HCT116 (cell line): ENCODE results near the gene POFUT2. TPM values are rescaled to one million over a fixed set of nuclear protein-coding genes. Genes with fewer than 3 reads are reported as not detected.

Experiments
- ATAC-seq: fragments of 200-7000 bp; cut with Tn5 transposase; 2 replicates; pipeline ENCODE4 v1.9.1; 2020; ENCODE audit warnings: mild to moderate bottlenecking, moderate library complexity
- BruUV-seq: library from RNA; stranded (reverse); fragments of 400-500 nt; replicated peaks from 2 replicates; lab custom pipeline; 2021; lab: Mats Ljungman, UMichigan
- CTCF ChIA-PET: fragments of 300-600 bp; sonication (Branson Sonifier 250); formaldehyde crosslinking; loops from one replicate; lab custom pipeline; 2021; ENCODE audit warnings: antibody characterized with exemption; lab: Charles Lee
- POLR2A ChIA-PET: fragments of 300-600, 350-600 bp; sonication (Branson Sonifier 250); formaldehyde crosslinking; loops from one replicate; lab custom pipeline; 2021; ENCODE audit warnings: antibody characterized with exemption; lab: Charles Lee
- RAD21 ChIA-PET, 2 experiments: fragments of 300-600 bp; sonication (Branson Sonifier 250); formaldehyde crosslinking; loops; one replicate each; lab custom pipeline; 2023; ENCODE audit warnings: low total read pairs in 2 of 2; ENCODE audit not compliant: uncharacterized antibody in 2 of 2, unreplicated experiment in 2 of 2, low non-redundant PET in 1 of 2; lab: Charles Lee
- DNase-seq: peaks from one replicate; pipeline ENCODE4 v3.0.0-alpha.2; 2010; ENCODE audit warnings: low read depth, low spot score
- H2AFZ ChIP-seq: fragments of 200-600 bp; shearing (Covaris generic), sonication (generic); 2 replicates; pipeline ENCODE4 v1.6.1; 2017; ENCODE audit warnings: low read depth, mixed run types, mixed read lengths, antibody characterized with exemption, low read length; ENCODE audit not compliant: poor library complexity, severe bottlenecking
- H3K27ac ChIP-seq: 2 replicates; pipeline ENCODE4 v1.5.1; 2012; ENCODE audit warnings: low read depth, low read length
- H3K27me3 ChIP-seq: fragments of 200-600 bp; sonication (generic); 2 replicates; pipeline ENCODE4 v1.6.1; 2016; ENCODE audit warnings: mixed run types, low read length, mixed read lengths; ENCODE audit not compliant: insufficient read depth
- H3K36me3 ChIP-seq, 2 experiments: fragments of 200-500 bp in 1 of 2; fragments of 200-600 bp in 1 of 2; sonication (Bioruptor generic) in 1 of 2; sonication (generic) in 1 of 2; 2 replicates each; pipeline versions ENCODE4 v1.5.1 to v1.6.1; 2014 to 2016; ENCODE audit warnings: low read length in 2 of 2, inconsistent platforms in 1 of 2, mixed read lengths in 1 of 2, mixed run types in 1 of 2; ENCODE audit not compliant: insufficient read depth in 2 of 2, control insufficient read depth in 1 of 2
- H3K4me1 ChIP-seq, 2 experiments: fragments of 200-600 bp in 1 of 2; sonication (generic) in 1 of 2; 2 replicates each; pipeline versions ENCODE4 v1.5.1 to v1.6.1; 2012 to 2017; ENCODE audit warnings: low read length in 2 of 2, inconsistent platforms in 1 of 2, mild to moderate bottlenecking in 1 of 2, mixed read lengths in 1 of 2, mixed run types in 1 of 2, moderate library complexity in 1 of 2; ENCODE audit not compliant: insufficient read depth in 2 of 2, control insufficient read depth in 1 of 2
- H3K4me2 ChIP-seq: fragments of 200-600 bp; sonication (generic); 2 replicates; pipeline ENCODE4 v1.6.1; 2017; ENCODE audit warnings: mixed run types, low read length, mixed read lengths
- H3K4me3 ChIP-seq, 2 experiments: fragments of 200-600 bp in 1 of 2; sonication (generic) in 1 of 2; replicated peaks in 1 of 2; 2 replicates each; pipeline ENCODE4 v1.5.1; 2011 to 2016; ENCODE audit warnings: low read length in 2 of 2, control low read depth in 1 of 2, low read depth in 1 of 2, mild to moderate bottlenecking in 1 of 2, mixed read lengths in 1 of 2, mixed run types in 1 of 2
- H3K79me2 ChIP-seq: fragments of 200-600 bp; sonication (generic); 2 replicates; pipeline ENCODE4 v1.6.1; 2017; ENCODE audit warnings: mild to moderate bottlenecking, mixed run types, low read length, moderate library complexity, mixed read lengths; ENCODE audit not compliant: insufficient read depth
- H3K9ac ChIP-seq: fragments of 200-600 bp; sonication (generic); 2 replicates; pipeline ENCODE4 v1.6.1; 2016; ENCODE audit warnings: low read length, mixed read lengths
- H3K9me2 ChIP-seq: fragments of 200-600 bp; sonication (generic), shearing (Covaris generic); 2 replicates; pipeline ENCODE4 v1.6.1; 2017; ENCODE audit warnings: mixed run types, mild to moderate bottlenecking, moderate library complexity; ENCODE audit not compliant: insufficient read depth
- H3K9me3 ChIP-seq, 2 experiments: fragments of 200-500 bp in 1 of 2; fragments of 200-600 bp in 1 of 2; sonication (Bioruptor generic) in 1 of 2; sonication (generic) in 1 of 2; 2 replicates each; pipeline ENCODE4 v1.6.1; 2014 to 2017; ENCODE audit warnings: low read length in 2 of 2, mixed read lengths in 2 of 2, inconsistent platforms in 1 of 2, low read depth in 1 of 2, mild to moderate bottlenecking in 1 of 2, mixed run types in 1 of 2, moderate library complexity in 1 of 2; ENCODE audit not compliant: control insufficient read depth in 1 of 2, insufficient read depth in 1 of 2
- H4K20me1 ChIP-seq: fragments of 200-600 bp; sonication (generic), shearing (Covaris generic); 2 replicates; pipeline ENCODE4 v1.6.1; 2017; ENCODE audit warnings: mixed run types, mild to moderate bottlenecking, moderate library complexity; ENCODE audit not compliant: insufficient read depth
- EZH2phosphoT487 ChIP-seq: fragments of 200-600 bp; IDR thresholded peaks from 2 replicates; pipeline ENCODE4 v1.6.1; 2018; ENCODE audit warnings: antibody characterized with exemption, borderline replicate concordance
- POLR2AphosphoS5 ChIP-seq: IDR thresholded peaks from 2 replicates; pipeline ENCODE4 v1.6.1; 2011; ENCODE audit warnings: mild to moderate bottlenecking, low read depth, low read length, moderate library complexity
- intact Hi-C: fragments of 100-400 bp; cut with micrococcal nuclease; formaldehyde crosslinking; loops from 2 replicates; pipeline ENCODE4 v1.10.0; 2022
- total RNA-seq: library from RNA; stranded (reverse); gene quantifications from one replicate; pipeline ENCODE4 v1.2.1, GENCODE V29; 2021; ENCODE audit not compliant: unreplicated experiment
- TF ChIP-seq, protein P1 (sequence below): IDR thresholded peaks from 2 replicates; pipeline ENCODE4 v1.6.1; 2012

POFUT2 gene
- total RNA-seq, 1 experiment from 2014 or later = 20.5 TPM

DNA sequence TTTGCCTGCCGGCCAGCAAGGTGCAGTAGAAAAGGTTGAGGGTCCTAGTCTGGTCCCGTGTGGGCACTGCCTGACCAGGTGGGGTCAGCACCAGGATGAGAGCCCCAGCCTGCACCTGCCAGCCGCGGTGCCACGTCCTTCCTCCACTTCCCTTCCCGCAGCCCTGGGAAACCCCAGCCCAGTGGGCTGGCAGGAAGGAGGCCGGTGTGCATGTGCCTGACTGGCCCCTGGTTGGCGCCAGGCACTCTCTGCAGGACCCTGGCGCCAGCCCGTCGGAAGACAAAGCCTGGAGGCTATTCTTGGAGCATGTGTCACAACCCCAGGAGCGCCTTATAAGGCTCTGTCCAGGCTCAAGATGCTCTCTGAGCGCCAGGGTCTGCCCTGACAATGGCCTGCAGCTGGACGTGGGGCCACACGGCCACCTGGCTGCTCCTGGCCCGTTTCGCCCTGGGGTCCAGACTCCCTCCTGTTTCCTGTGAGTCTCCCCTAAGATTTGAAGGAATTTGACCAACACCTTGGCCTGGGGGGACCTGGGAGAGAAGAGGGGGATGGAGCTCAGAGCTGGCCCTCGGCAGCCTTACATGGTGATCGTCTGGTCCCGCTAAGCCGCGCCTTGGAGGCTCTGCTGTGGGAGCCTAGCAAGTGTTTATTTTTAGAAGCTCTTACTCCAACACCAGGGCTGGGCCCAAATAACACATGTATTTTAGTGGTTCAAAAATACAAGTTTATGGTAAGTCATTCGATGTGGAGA lies 31.9 kb upstream of the POFUT2 start:
- Histone ChIP-seq H3K27me3 (no peaks in the 10 kb centered on the region), H3K4me3 (no peak overlapping the region), H3K9ac (peak overlapping the region; percentile 49), H3K36me3 (no peaks in the 10 kb centered on the region), H3K27ac (peak overlapping the region; percentile 70; the same call in 1 of the 2 replicates), H2AFZ (no peak overlapping the region), H3K4me2 (peak overlapping the region; percentile 76), H3K79me2 (no peaks in the 10 kb centered on the region), H3K9me3 (no peaks in the 10 kb centered on the region), H3K9me2 (no peaks in the 10 kb centered on the region), H4K20me1 (no peaks in the 10 kb centered on the region), H3K4me1 (peaks cover 38 to 63% of the 10 kb centered on the region in 2 experiments)
- POLR2A ChIA-PET = no interaction called here
- no peak for TF ChIP-seq EZH2phosphoT487
- ATAC-seq = peak; percentile 8; the same call in 1 of the 2 replicates
- CTCF ChIA-PET = interaction anchor here (1.2 kb wide), 1 partner anchor 11 kb away, joined by 6 read pairs; no protein-coding TSS in a partner anchor
- RAD21 ChIA-PET = no interaction called here
- no TSS peak for BruUV-seq
- no peak for DNase-seq
- intact Hi-C loops = no loop called here

DNA sequence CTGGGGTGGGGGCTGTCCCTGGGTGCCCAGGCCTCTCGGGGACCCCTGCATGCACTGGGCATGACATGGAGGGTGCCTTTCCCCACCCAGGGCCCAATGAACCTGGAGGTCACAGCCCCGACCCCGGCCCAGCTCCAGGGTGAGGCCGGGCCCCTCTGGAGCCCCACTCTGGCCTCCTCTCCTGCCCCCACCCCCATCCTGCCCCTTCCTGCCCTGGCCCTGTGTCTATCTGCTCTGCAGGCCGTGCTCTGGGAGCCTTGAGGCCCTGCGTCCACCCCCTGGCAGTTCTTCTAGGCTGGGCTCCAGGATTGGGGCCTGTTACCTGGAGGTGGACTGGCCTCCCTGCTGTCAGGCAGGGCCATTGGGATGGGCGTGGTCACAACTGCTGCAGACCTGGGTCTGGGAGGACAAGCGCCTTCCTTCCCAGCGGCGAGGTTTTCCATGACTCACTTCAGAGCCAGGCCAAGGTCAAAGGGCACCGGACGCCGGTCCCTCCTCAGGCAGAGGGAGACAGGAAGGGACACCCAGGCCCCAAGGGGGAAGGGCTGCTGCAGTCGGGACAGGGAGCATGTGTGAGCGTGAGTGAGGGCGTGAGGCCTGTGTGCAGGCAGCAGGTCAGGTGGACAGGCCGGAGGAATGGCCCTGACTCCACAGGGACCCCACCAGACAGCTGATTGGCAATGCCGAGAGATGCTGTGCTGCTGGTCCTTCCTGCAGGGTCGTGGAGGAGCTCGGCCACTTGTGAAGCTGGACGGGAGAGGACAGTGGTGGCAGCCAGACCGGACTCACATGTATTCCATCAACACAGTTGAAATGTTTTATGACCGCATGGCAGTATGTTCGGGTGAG lies 31.1 kb upstream of the POFUT2 start:
- no peaks in the 10 kb centered on the region for H3K36me3 ChIP-seq
- H4K20me1 ChIP-seq = no peaks in the 10 kb centered on the region
- TF ChIP-seq, protein P1, sequence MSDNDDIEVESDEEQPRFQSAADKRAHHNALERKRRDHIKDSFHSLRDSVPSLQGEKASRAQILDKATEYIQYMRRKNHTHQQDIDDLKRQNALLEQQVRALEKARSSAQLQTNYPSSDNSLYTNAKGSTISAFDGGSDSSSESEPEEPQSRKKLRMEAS = no peak
- TF ChIP-seq POLR2AphosphoS5 = 0 out of 2 replicates have a peak, but pooled peaks have one; percentile 27
- TF ChIP-seq, all 23 proteins: peak for 1
- Histone ChIP-seq H3K4me2 (peak overlapping the region; percentile 76), H3K79me2 (no peaks in the 10 kb centered on the region), H3K9ac (peak overlapping the region; percentile 49), H3K9me3 (no peaks in the 10 kb centered on the region), H3K4me3 (peak overlapping the region in 1 of 2 experiments; percentile 40; a peak in 2 of 4 replicates), H3K27ac (peak overlapping the region; percentile 70; the same call in 1 of the 2 replicates), H3K4me1 (peaks cover 38 to 59% of the 10 kb centered on the region in 2 experiments), H3K27me3 (no peaks in the 10 kb centered on the region), H2AFZ (no peak overlapping the region), H3K9me2 (no peaks in the 10 kb centered on the region)
- DNase-seq (peak; percentile 40), ATAC-seq (peak; percentile 65)
- ChIA-PET RAD21 (no interaction called here), POLR2A (no interaction called here), CTCF (interaction anchor here (1.2 kb wide), 1 partner anchor 10 kb away, joined by 6 read pairs; no protein-coding TSS in a partner anchor)
- intact Hi-C loops = no loop called here
- no TSS peak for BruUV-seq
